Astrocyte of the hippocampus (primary cell): ENCODE measurements around the gene IPP.
A peak's percentile ranks its signal among the peaks of the same experiment; 100 is the strongest.
"Not testable (repeated sequence)": the region's sequence is repeated elsewhere in the genome, so short reads cannot be mapped to it uniquely, and the experiment has no call there.

Experiments used
- DNase-seq: peaks from one replicate; pipeline ENCODE4 v3.0.0; 2011; ENCODE audit warnings: low read depth, low spot score

IPP gene

DNA sequence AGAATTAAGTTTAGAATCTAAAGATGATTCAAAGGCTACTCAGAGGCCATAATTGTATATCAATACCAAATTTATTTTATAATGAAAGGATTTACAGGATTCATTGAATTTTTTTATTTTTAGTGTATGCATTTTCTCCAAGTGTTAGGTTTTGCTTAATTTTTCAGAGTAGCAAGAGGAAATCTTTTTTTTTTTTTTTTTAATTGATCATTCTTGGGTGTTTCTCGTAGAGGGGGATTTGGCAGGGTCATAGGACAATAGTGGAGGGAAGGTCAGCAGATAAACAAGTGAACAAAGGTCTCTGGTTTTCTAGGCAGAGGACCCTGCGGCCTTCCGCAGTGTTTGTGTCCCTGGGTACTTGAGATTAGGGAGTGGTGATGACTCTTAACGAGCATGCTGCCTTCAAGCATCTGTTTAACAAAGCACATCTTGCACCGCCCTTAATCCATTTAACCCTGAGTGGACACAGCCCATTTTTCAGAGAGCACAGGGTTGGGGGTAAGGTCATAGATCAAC is 10.8 kb downstream of the IPP start:
- not testable (repeated sequence) for DNase-seq

DNA sequence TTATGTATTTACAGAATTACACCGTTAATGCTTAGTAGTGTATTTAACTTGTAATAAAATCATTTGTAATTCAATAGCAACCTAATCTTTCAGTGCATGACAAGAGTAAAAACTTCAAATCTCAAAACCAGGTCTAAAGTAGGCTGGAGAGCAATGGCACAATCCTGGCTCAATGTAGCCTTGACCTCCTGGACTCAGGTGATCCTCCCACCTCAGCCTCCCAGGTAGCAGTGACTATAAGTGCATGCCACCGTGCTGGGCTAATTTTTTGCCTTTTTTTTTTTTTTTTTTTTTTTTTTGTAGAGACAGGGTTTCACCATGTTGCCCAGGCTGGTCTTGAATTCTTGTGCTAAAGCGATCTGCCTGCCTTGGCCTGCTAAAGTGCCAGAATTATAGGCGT is 11.3 kb downstream of the IPP start:
- no peak for DNase-seq

DNA sequence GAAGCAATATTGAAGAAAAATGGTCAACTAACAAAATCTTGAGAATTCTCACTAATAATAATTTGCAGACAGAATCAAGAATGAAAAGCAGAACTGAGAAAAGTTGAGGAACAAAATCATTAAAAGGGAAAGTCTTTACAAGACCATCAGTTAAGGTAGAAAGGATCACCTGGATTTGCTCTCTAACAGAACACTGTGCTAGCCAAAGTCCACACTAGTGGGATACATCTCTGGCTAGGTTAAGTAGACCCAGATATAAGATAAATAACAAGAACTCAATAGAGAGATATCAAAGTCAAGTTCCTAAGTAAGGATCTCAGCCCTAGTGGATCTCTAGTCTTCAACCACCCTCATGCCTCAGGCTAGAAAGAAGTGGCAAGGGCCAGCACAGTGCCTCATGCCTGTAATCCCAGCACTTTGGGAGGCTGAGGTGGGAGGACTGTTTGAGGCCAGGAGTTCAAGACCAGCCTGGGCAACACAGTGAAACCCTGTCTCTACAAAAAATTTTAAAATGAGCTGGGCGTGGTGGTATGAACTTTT is 19.6 kb downstream of the IPP start:
- DNase-seq = no peak

DNA sequence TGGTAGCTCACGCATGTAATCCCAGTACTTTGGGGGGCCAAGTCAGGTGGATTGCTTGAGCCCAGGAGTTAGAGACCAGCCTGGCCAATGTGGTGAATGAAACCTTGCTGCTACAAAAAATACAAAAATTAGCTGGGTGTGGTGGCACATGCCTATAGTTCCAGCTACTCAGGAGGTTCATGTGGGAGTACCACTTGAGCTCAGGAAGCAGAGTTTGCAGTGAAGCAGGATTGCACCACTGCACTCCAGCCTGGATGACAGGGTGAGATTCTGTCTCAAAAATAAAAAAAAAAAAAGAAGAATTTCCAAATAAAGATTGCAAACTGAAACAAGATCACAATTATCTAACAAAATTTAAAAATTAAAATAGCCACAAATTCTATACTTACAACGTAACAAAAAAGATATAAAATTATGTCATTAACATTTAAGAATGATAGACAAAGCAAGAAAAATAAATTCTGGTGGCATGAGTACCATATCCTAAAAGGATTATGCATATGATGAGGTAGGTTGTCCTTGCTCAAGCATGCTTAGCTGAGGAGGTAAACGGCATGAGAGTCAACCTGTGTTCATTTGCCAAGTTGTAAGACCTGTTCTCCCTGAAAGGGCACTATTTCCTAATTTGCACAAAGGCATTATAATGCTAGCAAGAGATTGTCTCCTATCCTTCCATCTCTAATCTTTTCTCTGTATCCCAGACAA is 20.2 kb downstream of the IPP start:
- no peak for DNase-seq

DNA sequence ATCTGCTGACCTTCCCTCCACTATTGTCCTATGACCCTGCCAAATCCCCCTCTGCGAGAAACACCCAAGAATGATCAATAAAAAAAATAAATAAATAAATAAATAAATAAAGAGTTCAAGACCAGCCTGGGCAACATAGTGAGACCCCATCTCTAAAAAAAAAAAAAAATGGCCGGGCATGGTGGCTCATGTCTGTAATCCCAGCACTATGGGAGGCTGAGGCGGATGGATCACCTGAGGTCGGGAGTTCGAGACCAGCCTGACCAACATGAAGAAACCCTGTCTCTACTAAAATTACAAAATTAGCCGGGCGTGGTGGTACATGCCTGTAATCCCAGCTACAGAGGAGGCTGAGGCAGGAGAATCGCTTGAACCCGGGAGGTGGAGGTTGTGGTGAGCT is 24.4 kb downstream of the IPP start:
- DNase-seq = not testable (repeated sequence)

DNA sequence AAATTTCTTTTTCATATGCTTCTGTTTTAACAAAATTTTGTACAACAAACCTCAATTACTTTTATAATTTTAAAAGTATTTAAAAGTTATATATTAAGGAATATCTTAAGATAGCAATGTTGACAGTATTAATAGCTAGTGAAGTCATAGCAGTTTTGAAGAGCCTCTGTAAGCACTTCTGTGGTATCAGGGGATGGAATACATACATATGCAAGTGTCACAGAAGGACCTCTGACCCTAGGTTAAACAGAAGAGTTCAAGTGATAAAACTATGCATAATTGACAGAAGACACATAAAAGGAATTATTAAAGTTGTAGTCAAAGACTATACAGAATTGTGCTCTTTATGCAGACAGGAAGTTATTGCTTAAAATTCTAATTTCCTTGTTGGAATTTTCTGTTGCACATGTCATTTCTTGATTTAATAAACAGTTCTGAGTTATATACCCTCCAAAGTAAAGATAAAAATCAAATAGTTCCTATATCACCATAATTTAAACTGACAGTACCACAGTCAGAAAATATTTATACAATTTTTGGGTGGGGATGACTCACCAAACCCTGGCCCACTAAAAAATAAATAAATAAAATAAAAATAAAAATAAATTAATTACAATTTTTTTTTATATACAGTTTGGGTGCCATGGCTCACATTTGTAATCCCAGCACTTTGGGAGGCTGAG is 27.1 kb downstream of the IPP start:
- DNase-seq = no peak

DNA sequence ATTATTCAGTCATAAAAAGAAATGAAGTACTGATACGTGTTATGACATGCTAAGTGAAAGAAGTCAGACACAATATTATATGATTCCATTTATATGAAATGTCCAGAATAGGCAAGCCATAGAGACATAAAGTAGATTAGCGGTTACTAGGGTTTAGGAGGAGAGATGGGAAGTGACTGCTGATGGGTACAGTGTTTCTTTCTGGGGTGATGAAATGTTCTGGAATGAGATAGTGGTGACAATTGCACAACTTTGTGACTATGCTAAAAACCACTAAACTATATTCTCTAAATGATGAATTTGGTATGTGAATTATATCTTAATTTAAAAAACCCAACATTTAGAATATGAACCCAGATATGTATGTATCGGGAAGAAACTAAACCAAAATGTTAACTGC is 27.6 kb downstream of the IPP start:
- no peak for DNase-seq

DNA sequence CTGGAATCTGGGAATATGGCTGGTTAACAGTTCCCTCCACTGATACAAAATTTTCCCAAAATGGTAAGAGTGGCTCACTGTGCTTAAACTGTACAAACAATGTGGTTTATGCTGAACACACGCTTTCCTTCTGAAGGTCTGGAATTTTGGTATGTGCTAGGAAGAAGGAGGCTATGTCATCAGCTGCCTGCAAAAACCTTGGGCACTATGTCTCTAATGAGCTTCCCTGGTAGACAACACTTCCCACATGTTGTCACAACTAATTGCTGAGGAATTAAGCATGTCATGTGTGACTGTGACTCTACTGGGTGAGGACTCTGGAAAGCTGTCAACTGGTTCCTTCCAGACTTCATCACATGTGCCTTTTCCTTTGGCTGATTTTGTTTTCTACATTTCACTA is 29.2 kb downstream of the IPP start:
- DNase-seq = peak; percentile 66

DNA sequence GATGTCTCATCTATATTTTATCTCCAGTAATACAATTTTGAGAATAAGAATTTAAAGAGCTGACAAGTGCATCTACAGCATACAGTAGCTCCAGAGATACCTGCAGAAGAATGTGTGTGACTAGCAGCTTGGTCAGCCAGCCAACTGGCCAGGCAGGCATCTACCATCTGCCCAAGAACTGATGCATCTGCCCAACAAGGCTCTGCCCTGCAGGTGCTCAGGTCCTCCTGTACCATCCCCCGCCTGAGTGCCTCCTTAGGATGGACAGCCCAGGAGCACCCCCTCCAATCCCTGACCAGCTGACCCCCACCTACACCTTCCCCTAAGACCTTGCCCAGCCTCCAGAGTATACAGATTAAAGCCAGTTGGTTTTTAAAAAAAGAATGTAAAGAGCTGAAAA is 32.2 kb downstream of the IPP start:
- DNase-seq = no peak

DNA sequence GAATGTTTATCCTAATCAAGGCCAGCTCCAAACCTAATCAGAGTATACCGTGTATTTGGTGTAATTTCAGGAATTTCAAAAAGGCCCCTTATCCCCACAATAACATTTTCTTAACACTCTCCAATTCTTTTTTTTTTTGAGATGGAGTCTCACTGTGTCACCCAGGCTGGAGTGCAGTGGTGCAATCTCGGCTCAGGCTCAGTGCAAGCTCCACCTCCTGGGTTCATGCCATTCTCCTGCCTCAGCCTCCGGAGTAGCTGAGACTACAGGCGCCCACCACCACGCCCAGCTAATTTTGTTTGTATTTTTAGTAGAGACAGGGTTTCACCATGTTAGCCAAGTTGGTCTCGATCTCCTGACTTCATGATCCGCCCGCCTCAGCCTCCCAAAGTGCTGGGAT is 33.1 kb downstream of the IPP start:
- not testable (repeated sequence) for DNase-seq

DNA sequence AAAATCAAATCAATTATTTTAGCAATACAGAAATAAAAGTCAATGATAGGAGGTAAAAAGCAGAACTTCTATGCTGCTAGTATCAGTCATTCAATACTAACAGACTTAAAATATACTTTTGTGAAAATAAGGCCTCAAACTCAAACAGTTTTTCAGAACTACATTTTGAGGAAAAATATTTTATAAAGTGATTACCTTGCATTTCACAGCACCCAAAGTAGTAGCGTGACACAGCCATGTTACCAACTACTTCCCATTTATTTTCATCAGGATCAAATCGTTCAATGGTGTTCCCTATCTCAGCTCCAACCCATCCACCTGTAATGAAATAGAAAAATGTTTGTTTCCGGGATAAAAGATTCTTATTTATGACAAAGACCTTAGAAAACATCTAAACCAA is 33.8 kb downstream of the IPP start:
- DNase-seq = no peak

DNA sequence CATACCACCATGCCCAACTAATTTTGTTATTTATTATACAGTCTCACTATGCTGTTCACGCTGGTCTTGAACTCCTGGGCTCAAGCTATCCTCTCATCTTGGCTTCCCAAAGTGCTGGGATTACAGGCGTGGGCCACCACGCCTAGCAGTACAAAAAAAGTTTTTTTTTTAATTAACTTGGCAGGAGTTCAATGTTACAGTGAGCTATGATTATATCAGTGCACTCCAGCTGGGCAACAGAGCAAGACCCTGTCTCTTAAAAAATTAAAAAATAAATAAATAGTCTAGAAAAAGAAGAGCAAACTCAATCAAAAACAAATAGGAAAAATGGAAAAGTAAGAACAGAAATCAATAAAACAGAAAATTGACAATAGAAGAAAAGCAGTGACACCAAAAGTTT is 36.7 kb downstream of the IPP start:
- no peak for DNase-seq

DNA sequence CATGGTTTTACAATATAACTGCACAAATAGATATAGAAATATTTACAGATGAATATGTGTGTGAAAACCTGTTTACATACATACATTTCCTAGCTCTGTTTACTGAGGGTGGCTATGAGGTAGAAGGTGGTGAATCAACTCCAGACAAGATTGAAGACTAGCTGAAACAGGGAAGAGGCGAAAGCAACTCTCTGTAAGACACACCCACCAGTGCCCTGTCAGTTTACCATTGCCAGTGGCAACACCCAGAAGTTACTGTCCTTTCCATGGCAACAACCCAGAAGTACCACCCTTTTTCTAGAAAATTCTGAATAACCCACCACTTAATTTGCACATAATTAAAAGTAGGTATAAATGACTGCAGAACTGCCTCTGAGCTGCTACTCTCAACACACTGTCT is 45.8 kb downstream of the IPP start:
- DNase-seq = no peak

DNA sequence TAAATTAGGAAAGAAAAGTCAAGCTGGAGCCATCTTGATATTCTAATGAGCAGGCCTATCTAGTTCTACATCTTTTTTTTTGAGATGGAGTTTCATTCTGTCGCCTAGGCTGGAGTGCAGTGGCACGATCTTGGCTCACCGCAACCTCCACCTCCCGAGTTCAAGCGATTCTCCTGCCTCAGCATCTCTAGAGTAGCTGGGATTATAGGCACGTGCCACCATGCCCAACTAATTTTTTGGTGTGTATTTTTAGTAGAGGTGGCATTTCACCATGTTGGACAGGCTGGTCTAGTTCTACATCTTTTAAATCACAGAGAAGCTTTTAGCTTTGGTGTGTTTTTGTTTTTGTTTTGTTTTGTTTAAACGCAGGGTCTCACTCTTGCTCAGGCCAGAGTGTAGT is 55.6 kb downstream of the IPP start:
- no peak for DNase-seq

DNA sequence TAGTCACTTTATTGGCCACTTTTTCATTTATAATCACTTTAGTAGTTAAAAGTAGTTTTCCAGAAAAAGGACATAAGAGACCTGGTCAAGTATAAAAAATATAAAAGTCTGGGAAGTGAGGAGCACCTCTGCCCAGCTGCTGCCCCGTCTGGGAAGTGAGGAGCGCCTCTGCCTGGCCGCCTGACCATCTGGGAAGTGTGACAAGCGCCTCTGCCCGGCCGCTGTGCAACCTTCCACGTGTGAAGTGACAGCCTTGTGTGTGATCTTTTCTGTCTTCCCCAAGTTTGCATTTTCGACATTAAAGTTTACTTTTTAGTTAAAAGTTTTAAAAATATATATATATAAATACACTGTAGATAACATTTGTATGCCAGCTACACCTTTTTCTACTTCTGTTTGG is 56.6 kb downstream of the IPP start:
- DNase-seq = not testable (repeated sequence)

DNA sequence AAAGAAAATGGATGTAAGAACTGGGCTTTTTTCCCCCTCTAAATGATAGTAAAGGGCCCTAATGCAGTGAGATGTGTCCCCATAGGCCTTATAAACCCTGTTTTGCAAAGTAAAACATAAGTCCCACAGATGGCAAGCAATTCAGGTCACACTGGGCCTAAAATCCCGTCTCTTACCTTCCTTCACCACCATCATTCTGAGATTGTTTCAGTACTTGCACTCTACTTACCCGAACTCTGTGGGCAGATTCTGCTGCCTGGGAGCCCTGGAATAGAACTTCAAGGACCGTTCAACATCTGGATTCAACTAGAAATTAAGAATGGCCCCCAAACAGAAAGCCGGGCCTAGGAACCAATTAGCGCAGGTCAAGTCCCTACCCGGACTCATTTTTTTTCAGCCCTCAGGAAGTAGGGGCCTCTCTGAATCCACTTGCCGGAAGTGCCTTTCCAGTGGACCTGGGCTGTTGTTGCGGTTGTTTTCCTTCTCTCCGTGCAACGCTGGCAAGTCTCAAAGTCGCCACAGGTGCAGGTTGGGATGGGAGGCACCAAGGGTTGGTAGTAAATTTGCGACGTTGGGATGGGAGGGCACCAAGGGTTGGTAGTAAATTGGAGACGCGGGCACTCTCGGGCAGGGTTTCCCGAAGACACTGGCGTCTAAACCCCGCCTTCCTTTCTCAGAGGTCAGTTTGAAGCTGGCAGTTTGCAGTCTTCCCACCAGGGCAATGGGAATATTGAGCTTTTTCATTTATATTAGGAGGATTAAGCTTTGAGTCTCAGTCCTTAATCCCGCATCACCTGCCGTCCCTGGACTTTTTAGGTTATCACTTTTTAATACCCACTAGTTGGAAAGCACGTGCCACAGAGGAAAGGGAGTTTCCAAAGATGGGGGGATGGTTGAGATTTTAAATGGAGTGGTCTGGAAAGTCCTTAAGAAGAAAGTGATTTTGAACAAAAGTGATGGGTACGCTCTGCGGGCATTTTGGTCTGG is 62.4 kb downstream of the IPP start, which contains the start of gene TMEM69:
TSS of gene TMEM69 (plus strand) at position 428 of the 987 bp plus-strand sequence. CDS start 2,888 bp downstream, outside the sequence.
- peak; percentile 91 for DNase-seq

DNA sequence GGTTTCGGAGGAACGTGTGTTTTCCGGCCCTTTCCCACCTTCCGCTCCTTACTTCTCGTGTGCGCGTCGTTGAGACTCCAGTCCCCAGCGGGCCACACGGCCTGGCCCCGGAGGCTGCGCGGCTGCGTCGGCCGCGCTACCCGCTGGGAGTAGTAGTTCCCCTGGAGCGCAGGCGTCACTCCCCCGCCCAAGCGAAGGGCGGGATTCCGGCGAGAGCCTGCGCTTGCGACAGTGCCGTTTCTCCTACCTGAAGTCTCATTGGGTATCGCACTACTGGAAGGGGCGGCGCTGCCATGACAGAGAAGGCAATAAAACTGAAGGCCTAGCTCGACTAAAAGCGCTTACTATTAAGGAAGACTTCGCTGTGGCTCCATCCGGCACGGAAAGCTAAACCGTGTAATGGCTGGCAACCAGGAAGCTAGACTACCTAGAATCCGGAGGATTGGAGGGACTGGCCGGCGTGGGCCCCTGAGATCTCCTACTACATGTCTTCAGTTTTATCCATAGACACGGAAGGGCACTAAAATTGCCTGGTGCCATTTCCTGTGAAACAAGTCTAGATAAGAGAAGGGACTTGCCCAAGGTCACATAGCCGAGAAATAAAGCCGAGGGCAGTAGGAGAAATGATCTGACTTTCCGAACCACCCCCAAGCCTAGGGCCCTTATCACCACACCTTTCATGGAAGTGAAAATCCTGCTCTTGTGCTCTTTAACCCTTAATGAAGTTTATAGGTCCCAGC is 63.3 kb downstream of the IPP start:
- peak; percentile 99 for DNase-seq

DNA sequence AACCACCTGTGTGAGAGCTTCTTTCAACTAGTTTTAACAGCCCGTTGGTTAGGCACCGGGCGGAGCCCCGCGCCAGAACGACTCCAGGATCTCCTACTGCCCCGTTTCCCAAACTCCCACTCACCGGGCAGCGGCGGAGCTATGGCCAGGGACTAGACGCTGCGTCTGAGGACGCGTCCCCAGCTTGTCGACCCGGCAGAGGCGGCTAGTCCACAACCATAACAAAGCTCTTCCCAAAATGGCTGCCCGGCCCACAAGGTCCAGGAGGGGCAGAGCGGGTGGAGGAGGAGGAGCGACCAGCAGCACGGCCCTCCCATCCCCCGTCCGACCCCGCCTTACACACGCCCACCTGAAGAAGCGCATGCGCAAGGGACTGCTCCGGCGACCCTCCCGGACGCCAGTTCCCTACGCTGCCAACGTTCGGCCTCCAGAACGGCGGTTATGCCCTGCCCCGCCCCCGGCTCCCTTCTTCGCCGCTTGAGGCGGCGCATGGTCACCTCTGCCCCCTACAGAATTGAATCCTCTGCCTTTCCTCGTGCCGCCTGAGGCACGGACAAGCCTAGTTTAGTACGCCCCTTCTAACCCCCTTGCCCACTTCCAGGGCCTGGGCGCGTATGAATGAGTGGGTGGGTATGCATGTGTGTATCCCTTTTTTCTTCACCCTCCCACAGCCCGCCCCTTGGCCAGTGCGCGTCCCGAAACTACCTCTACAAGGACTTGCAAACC is 64.0 kb downstream of the IPP start, which contains the start of gene GPBP1L1:
TSS of gene GPBP1L1 (minus strand) at position 246 of the 726 bp plus-strand sequence. CDS start 27,446 bp downstream, outside the sequence.
- peak; percentile 99 for DNase-seq

DNA sequence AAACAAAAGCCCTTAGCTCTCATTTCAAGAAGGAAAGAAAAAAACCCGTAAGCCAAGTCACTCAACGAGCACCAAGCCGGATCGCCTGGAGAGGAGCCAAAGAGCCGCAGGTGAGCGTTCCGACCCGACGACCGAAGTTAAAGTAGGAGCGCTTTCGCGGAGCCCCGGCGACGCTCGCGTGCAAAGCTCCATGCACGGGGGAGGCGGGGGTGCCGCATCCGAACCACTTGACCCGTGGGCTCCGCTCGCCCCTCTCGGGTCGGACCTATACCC is 64.5 kb downstream of the IPP start:
- DNase-seq = peak; percentile 63

DNA sequence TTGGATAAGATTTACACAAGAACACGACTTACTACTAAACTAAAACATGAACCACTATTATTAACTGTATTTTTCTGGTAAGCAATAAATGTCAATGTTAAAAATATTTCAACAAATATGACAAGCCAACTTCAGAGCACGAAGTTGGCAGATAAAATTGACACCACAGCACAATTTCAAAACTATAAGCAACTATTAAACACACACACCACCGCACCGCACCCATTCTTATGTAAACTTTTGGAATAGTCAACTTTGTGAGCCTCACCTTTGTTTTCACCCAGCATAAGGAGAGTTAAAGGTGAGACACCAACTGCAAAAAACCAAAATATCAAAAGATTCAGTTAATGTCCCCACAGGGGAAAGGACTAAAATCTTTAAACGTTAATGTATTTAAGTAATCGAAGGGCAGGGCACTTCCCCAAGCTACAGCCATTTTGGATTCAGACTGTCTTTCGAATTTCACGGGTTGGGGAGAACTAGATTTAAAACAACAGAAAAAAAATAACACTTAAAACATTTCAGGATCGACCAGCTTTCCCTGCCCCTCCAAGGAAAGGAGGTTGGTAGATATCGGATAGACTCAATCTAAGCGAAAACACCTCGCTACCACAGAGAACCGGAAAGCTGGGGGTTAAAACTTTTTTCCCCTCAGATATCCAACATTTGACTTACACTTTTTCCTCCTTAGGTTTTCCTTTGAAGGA is 65.0 kb downstream of the IPP start:
- peak; percentile 33 for DNase-seq
